ENCODE data around the gene TUBB4B.
A peak's percentile ranks its signal among the peaks of the same experiment; 100 is the strongest.
"Not testable (repeated sequence)": the region's sequence is repeated elsewhere in the genome, so short reads cannot be mapped to it uniquely, and the experiment has no call there.

The TUBB4B gene

DNA sequence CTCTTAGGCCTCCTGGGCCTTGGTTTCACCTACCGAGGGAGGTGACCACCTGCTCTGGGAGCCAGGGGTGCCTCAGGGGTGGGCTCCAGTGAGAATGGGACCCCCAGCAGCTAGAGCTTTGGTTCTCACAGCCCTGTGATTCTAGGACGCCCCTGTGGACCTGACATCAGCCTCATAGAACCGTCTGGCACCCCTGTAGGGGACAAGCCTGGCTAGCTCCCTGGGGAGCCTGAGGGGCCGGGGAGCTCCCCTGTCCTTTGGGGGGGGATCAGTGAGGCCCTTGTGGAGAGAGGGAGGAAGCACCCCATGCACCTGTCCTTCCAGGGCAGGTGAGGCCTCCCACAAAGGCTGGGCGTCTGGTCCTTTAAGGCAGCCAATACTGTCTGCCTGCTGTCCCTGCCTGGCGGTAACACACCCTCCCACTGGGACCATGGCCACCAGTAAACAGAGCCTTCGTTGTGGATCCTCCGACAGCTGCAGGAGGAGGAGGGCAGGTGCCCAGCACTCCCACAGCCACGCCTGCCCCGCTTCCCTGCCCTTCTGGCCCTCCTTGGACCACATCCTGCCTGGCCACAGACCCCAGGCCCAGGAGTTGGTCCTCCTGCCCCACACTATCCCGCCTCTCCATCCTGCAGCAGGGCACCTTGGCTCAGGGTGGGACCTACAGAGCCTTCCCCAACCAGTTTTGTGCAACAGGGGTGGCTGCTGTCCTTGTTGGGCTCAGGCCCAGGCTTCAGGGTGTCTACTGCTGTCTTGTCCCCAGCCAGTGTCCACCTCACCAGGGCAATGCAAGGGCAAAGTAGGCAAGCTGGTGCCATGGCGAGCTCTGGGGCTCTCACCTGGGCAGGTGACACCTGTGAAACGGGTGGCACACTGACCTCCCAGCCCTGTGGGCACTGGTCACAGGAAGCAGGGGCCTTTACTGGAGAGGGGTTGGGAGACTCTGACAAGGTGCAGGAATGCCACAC, 3.0 kb upstream of the TUBB4B start:
- DNase-seq = no peak

DNA sequence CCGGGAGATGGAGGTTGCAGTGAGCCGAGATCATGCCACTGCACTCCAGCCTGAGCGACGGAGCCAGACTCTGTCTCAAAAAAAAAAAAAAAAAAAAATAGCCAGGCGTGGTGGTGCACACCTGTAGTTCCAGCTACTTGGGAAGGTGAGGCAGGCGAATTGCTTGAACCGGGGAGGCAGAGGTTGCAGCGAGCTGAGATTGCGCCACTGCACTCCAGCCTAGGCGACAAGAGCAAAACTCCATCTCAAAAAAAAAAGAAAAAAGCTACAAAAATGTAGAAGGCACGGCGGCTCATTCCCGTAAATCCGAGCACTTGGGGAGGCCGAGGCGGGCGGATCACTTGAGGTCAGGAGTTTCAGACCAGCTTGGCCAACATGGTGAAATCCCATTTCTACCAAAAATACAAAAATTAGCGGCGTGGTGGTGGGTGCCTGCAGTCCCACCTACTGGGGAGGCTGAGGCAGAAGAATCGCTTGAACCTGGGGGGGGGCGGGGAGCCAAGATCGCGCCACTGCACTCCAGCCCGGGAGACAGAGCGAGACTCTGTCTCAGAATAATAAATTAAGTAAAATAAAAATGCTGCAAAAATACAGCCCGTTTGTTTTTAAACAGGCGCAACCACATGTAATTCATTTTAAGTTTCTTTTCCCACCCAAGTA, 1.4 kb upstream of the TUBB4B start:
- not testable (repeated sequence) for DNase-seq

DNA sequence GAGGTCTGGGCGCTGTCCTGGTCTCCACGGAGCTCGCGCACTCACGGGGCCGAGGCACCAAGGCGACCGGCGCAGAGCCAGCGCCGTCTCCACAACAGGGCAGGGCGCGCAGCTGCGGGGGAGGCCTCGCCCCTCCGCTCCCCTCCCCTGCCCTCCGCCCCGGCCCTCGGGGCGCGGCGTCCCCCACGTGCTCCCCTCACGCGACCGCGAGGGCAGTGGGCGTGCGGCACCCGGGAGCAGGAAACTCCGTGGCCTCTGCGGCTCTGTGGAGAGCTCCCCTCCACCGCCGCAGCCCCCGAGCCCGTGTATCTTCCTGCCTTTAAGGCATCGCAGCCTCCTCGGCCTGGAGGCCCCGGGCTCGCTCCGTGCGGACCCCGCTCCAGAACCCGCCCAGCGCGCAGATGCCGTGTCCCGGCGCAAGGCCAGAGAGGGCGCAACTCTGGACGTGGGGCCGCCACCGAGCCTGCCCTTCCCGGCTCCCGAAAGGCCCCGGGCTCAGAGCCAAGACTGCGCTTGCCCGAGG, 708 bp upstream of the TUBB4B start:
- DNase-seq = peak; percentile 84

DNA sequence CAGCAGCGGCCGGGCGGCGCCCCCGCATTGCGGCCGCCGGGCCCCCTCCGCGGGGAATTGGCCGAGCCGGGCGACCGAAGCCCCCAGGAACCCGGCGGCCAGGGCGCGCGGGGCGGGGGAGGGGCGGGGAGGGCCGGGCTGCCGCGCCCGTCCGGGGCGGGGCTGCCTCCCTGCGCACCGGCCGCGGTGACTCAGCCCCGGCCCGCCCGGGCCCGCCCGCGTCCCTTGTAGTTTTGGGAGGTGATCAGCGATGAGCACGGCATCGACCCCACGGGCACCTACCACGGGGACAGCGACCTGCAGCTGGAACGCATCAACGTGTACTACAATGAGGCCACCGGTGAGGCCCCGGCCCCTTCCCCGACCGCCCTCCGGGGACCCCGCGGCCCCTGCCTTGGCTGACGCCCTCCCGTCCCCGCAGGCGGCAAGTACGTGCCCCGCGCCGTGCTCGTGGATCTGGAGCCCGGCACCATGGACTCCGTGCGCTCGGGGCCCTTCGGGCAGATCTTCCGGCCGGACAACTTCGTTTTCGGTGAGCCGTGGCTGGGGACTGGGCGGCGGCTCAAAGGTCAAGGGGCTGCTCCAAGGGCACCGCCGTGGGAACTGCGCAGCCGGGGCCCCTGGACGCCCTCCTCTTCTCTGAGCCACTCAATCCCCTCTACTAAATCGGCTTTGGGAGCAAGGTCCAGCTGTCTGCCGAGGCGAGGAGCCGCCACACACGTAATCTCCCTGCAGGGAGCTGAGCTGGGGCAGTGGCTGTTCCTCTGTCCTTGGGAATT, 592 bp downstream of the TUBB4B start:
- DNase-seq = peak; percentile 63

DNA sequence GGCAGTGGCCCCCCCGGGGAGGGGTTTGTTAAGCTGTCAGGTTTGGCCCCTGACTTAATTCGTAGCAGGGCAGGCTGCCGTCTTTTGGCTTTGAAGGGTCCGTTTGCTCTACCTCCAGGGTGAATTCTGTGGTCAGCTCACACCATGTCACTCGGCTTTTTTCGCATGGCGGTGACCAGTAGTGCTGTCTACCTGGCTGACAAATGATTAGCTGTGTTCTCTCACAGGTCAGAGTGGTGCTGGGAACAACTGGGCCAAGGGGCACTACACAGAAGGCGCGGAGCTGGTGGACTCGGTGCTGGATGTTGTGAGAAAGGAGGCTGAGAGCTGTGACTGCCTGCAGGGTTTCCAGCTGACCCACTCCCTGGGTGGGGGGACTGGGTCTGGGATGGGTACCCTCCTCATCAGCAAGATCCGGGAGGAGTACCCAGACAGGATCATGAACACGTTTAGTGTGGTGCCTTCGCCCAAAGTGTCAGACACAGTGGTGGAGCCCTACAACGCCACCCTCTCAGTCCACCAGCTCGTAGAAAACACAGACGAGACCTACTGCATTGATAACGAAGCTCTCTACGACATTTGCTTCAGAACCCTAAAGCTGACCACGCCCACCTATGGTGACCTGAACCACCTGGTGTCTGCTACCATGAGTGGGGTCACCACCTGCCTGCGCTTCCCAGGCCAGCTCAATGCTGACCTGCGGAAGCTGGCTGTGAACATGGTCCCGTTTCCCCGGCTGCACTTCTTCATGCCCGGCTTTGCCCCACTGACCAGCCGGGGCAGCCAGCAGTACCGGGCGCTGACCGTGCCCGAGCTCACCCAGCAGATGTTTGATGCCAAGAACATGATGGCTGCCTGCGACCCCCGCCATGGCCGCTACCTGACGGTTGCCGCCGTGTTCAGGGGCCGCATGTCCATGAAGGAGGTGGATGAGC, 1.4 kb downstream of the TUBB4B start:
- DNase-seq = no peak

DNA sequence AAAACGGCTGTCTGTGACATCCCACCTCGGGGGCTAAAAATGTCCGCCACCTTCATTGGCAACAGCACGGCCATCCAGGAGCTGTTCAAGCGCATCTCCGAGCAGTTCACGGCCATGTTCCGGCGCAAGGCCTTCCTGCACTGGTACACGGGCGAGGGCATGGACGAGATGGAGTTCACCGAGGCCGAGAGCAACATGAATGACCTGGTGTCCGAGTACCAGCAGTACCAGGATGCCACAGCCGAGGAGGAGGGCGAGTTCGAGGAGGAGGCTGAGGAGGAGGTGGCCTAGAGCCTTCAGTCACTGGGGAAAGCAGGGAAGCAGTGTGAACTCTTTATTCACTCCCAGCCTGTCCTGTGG, 2.2 kb downstream of the TUBB4B start:
- not testable (repeated sequence) for DNase-seq

DNA sequence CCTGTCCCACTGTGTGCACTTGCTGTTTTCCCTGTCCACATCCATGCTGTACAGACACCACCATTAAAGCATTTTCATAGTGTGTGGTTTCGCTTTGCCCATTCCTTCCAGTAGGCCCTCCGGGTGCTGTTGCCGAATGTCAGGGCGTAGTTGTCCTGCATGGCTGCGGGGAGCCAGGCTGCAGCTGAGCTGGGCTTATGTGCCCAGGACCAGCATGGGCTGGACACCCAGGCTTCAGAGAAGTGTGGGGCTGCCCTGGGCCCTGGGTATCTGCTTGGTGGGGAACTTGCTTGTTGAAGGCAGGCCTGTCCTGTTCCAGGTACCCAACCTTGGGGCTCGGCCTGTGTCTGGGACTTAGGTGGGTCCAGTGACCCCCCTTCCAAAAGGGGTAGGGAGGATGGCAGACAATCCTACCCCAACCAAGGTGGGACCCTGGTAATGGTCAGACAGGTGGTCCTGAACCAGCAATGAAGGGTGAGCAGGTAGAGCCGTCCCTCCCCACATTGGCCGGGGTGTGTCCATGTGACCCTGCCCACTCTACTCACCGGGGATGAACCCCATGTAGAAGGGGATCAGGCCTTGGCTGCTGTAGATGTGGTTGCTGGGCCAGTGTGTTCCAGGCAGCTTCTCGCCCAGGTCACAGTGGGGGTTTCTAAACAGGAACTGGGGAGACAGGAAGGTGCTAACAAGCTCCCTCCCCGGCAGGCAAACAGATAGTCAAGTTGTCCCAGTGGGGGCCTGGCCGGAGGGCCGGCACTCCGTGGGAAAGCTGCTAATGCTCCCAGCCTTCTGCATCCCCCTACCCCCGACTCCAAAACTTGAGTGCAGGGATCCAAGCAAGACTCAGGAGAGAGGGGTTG, 2.8 kb downstream of the TUBB4B start:
- no peak for DNase-seq

DNA sequence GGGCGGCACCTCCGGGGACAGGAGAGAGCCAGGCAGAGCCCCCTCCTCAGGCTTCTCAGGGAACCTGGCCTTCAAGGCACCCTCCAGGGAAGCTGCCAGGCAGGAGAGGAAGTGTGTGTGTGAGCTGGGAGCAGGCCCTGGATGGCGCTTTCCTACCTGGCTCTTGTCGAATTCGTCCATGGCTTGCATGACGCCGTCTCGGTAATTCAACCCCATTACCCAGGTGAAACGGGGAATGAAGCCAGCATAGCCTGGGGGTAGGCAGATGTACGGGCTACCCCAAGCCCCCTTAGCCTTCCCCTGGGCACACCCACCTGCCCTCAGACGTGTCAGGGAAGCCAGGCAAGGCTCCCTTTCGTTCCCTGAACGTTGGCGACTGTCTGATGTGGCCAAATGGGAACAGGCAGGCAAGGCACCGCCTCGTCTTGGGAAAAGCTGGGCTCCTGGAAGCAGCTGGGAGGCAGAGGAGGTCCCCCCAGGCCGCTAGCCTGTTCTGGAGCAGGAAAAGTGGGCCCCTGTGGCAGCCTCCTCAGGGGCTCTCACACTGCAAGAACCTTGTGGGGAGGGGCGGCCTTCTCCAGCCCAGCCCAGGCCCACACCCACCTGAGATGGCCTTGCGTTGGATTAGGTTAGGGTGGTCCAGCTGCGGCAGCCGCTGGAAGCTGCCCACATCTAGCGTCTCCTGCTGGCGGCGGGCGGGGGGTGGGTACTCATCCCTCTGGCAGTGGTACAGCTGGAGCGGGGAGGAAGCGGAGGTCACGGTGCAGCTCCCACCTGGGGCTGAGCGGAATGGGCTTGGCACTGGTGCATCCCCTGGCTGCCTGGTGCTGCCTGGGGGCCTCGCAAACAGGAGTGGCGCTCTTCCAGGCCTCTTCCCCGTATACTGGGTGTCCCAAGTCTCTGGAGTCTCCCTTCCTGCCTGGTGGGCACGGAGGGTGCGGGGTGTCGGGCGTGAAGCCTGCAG, 3.7 kb downstream of the TUBB4B start:
- no peak for DNase-seq

DNA sequence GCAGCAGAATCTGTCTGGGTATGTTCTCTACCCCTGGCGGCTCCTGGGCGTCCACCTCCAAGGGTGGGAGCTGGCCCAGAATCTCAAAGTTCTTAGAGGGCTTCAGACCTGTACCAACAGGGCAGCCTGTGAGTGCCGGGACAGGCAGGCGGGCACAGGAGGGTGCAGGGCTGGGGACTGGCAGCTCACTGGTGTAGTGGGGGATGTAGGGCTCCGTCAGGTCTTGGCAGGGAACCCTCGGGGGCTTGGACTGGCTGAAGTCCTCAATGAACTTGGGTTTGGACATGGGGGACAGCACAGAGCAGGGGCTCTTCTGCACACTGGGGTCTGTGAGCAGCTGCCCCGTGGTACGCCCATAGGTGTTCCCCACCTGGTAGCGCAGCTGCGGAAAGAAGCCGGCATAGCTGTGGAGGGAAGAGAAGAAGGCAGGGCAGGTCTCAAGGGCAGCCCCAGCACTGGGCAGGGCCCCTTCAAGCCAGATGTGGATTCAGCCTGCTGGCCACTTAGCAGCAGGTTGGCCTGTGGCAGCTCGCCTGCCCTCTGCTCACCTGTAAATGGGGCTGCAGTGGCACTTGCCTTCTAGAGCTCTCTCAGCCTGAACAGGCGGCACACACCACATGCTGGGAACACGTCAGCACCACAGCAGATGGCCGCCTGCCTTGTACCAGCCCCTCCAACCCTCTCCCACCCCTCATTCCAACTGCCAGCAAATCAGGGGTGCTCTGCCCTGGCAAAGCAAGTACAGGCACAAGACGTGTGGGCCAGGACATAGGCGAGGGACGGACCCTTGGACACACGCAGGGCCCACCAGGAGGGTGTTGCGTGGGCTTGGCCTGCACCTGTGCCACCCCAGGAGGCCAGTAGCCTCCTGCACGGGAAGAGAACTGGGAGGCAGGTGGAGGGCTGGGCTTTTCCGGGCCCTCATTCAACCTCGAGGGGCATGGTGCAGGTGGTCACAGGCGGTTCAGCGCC, 4.6 kb downstream of the TUBB4B start:
- DNase-seq = no peak

DNA sequence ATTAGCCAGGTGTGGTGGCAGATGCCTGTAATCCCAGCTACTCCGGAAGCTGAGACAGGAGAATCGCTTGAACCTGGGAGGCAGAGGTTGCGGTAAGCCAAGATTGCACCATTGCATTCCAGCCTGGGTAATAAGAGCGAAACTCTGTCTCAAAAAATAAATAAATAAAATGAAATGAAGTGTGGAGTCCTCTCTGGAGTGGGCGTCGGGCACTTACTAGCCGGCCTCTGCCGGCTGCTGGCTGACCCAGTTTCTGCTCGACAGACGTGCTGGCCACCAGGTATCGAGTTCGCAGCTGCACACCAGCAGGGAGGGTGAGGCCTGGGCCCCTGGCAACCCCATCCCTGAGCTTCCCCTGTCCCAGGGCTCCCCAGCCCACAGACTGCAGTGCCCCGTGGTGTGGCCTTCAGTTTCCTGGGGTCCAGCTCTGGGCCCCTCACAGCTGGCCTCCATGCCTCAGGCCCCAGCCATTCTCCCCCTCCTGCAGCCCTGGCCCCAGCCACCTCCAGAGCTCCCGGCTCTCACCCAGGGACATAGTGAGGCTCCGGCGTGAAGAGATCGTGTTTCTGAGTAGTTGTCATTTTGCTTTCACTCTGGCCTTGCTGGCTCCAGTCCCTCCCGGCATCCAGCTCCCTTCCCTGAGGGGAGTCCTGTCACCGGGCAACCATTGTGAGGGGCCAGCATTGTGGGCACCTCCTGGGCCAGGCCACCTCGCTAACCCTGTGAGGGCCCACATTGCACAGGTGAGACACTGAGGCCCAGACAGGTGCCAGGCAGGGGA, 6.2 kb downstream of the TUBB4B start:
- DNase-seq = no peak

DNA sequence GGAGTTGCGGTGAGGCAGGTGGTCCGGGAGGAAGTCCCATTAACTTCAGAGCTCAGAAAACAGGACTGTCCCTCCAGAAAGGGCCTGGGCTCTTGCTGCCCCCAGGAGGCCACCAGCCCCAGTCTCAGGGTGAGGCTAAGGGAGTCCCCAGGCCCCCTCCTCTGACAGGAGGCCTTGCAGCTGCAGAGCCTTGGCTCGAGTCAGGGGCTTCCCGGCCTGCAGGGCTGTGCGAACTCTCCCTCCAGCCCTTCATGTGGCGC, 6.8 kb downstream of the TUBB4B start:
- no peak for DNase-seq

DNA sequence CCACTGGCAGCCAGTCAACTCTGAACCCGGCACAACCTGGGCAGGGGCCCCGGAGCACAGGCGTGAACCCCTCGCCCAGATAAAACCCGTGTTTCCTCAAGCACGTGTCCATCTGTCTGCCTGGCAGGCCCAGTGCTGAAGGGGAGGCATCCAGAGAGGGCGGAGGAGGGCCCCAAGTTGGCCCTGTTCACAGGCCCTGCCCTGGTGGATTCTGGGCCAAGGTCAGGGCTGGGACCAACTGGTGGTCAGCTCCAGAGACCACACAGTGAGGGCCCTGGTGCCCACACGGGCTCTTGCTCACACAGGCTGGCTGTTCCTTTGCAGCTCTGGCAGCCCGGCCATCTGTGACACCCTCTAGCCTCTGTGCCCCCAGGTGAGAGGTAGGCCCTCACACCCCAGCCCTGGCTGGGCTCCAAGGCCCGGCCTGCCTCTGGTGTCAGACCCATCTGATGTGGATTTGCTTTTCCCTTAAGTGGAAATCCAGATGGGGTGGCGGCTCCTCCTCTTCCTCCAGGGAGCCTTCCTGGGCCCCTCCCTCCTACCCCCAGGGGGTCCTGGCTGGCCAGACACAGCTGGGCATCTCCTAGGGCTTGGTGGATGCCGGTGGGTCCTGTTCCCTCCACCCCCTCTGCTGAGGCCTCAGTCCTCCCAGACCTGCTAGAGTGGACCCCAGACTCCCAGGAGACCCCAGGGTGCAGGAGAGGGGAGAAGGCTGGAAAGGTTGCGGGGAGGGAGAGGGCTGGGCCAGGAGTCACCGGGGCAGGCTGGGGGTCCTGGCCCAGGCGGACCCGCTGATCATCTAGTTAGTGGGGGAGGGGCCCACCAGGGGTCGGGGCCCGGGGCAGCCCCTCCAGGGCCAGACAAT, 9.5 kb downstream of the TUBB4B start:
- DNase-seq = no peak

DNA sequence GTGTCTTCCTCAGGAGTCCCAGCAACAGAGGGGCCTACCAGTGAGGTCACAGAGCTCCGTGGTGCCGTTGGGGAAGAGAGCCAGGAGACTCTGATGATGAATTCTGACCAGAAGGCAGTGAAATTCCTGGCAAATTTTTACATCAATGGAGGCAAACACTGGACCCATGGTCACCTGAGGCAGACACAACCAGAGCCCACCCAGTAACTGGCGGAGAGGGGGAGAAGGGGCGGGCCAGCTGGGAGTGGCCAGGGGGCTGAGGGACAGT, 10.0 kb downstream of the TUBB4B start, which contains the start of gene STPG3:
TSS of gene STPG3 (plus strand) at position 93 of the 268 bp plus-strand sequence. CDS start at position 94, 1 bp downstream.
- no peak for DNase-seq

DNA sequence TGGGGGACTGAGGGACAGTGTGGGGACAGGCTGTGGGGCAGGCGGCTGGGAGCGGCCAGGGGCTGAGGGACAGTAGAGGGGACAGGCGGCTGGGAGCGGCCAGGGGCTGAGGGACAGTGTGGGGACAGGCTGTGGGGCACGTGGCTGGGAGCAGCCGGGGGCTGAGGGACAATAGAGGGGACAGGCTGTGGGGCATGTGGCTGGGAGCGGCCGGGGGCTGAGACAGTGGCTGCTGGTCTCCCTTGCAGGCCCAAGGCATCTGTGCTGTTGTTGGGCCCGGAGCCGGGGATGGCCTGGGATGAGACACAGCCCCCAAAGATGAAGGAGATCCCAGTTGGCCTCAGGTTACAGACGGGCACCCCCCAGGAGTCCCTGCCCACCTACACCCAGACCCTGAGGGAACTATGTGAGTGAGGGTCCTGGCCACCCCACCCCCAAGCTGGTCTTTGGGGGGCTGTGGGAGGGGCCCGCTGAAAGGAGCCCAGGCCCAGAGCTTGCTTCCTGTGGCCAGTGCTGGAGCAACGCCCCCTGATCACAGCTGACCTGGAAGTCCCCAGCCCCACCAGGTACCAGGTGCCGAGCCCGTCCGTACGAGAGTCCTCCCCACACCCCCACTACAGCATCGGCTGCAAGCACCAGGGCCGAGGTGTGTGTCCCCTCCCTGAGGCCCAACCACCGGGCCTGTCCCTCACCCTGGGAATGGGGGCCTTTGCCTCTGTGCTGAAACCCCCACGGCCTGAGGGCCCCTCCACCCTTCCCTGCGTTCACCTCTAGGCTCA, 10.6 kb downstream of the TUBB4B start:
- DNase-seq = no peak

DNA sequence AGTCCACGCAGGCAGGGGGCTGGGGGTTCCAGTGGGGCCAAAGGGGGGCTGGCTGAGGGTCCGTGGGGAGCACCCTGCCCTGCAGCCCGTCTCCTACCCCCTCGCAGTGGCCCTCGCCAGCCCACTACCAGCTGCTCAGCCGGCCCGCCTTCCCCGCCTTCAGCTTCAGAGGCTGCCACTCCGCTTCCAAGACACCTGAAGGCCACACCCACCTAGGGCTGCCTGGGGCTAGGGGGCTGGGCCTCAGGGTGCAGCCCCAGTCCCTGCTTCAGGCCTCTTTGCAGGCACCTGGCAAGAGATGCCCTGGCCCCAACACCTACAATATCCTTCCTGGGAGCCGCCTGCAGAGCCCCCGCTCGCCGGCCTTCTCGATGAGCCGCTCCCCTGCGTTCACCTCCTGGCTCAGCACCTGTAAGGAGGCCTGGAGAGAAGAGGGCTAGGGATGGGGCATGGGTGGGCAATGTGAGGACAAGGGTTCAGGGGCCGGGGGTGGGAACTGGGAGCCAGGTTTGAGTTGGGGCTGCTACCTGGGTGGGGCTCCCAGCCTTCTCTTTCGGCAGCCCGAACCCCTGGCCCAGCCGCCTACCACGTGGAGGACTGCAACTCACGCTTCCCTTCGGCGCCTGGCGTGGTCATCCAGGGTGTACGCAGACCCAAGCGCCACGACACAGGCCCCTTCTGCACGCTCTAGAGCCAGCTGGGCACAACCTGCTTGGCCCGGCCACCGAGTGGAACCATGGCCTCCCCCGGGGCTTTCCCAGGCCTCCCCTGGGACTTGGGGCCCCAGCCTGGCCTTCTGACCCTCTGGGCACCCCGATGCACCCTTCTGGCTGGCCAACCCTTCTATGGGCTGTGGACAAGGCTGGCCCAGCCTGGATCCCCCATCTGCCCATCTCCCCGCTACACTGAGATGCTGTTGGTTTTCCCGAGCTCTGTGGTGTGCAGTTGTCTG, 11.7 kb downstream of the TUBB4B start:
- no peak for DNase-seq
